Activated T-cell treated with anti-CD3 and anti-CD28 coated beads, Interleukin-2, amount 50 U/mL, for 48 hours (primary cell): ENCODE measurements around the gene CCDC68.
"Not testable (repeated sequence)": the region's sequence is repeated elsewhere in the genome, so short reads cannot be mapped to it uniquely, and the experiment has no call there.

ENCODE experiments used
- DNase-seq, 2 experiments: peaks; one replicate each; pipeline ENCODE4 v3.0.0-alpha.2; 2020

The CCDC68 gene

DNA sequence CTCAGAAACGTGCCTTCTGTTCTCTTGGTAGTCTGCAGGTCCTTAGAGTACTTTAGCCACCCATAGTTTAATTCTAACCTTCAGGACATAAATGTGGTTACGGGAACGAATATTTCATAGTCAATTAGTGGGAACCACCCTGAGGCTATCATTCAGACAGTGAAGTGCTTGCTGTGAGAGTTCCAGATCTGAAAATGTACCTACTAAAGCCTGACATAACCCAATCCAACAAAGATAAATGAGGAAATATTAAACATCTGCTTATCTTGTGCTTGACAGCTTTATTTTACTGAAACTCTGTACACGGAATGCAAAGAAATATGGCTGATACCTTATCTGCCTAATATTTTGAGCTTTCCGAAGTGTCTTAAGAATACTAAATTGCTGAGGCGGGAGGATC is 88.0 kb downstream of the CCDC68 start:
- no peak for DNase-seq

DNA sequence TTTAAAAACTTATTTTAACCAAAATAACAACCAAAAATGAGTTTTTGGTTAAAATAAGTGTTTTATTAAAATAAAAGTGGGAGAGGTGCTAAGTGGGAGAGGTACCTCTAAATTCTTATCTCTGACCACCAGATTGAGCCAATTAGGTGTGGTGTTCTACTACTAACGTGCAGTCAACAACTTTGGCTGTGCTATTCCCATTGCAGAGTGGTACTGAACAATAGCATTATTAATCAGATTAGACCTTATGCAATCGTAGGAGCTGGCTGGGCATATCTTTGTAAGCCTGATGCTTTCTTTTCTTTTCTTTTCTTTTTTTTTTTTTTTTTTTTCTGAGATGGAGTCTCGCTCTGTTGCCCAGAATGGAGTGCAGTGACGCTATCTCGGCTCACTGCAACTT is 92.1 kb downstream of the CCDC68 start:
- no peak for DNase-seq

DNA sequence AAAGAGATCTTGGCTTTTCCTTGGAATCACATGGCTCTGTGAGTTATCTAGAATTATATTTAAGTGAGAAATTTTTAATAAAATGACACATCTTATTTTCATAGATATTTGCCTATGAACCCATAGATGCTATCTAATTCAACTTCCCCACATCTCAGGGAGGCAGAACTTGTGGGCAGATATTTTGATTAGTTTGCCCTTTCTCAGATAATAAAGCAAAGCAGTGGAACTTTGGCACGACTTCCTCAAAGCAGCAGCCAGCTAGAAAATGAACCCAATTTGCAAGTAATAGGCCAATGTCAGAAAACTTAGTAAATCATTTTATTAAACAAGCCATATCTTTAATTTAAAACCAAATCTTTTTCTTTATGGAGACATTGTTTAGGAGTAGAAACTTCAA is 98.3 kb downstream of the CCDC68 start:
- no peak for DNase-seq

DNA sequence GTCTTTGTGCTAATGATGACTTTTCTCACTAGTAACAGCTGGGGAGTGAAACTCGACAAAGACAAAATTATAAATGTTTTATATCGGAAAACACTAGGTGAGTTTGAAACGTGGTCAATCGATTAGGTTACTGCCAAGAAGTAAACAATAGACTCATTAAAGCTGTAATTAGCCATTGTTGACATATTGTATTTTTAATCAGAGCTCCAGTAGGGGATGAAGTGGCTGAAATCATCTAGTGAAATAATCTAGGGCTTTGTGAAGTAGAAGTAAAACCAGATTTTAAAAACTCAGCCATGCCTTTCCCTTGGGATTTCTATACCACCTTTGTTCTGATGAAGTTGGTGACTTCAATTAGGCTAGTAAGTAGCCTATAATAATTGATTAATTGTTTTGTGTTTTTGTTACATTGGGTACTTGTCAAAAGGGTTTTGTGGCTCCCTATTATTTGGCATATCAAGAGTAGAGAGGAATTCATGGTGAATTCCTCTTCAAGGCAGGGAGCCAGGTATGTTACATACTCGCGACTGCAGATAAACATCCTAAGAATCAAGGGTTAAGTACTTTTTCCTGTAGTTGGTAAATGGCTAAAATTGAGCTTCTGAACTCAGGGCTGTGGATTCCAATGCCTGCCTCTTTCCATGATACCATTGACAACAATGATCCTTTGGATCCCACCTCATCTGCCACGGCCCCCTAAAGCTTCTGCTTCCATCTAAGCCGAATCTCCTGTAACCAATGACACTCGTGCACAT is 99.4 kb downstream of the CCDC68 start:
- no peak for DNase-seq

GRCh38 chr18:54857499-54857898 is 101.8 kb downstream of the CCDC68 start:
- no peak for DNase-seq

DNA sequence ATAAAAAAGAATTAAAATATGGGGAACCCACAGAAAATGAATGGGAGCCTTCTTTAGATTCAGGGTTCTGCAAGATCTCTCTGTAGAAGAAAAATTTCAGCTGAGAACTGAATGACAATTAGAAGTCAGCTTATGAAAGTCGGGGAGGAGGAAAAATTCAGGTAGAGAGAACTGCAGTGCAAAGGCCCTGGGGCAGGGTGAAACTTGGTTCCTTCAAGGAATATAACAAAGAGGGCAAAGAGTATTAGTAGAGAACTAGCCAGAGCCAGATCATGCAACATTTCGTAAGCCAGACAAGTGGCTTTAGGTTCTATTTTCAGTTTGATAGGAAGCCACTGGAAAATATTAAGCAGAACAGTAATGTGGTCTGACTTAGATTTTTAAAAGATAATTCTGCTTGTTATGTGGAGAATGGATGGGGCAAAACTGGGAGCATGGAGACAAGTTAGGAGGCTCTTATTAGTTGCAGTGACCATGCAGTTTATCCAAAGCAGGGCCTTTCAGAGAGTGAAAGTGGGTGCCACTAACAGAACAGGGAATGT is 103.1 kb downstream of the CCDC68 start:
- DNase-seq = no peak

- DNase-seq = not testable (repeated sequence)
Observed at GRCh38 chr18:54855050-54855449, 104.2 kb downstream of the CCDC68 start.

- DNase-seq = no peak
Observed at GRCh38 chr18:54852780-54853675, 106.2 kb downstream of the CCDC68 start.
